ENCODE data around the gene PLD2.
"Not testable (repeated sequence)": the region's sequence is repeated elsewhere in the genome, so short reads cannot be mapped to it uniquely, and the experiment has no call there.

PLD2 gene

DNA sequence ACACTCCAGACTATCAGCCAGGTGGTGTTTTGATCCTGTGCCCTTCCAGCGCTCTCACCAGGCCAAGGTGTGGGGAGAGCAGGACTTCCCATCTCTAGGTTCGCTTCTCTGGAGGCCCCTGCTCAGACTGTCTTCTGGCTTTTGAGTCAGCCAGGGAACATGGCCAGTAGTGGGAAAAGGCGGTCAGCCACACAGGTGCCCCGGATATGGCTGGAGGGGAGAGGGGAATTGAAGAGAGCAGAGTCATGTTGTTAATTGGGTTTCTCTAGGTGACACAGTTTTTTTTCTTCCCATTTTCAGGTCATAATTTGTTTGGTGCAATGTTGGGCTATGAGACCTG is 27.7 kb downstream of the PLD2 start:
- no peak for DNase-seq

DNA sequence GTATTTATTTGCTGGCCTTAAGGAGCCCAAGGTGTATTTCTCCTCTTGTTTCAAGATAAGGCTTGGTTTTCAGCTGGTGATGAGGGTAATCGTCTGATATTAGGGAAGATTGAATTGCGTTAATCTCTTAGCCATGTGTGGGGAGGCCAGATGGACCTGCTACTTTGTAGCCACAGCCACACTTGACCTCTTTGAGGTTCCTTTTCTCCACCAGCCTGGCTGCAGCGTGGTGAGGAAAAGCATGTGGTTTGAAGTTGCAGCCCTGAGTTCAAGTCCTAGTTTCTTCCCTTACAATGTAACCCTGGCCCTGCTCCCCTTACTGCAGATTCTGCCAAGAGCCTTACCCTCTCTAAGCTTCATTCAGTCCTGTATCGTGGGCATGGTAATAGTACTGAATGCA is 29.3 kb downstream of the PLD2 start:
- DNase-seq = no peak

DNA sequence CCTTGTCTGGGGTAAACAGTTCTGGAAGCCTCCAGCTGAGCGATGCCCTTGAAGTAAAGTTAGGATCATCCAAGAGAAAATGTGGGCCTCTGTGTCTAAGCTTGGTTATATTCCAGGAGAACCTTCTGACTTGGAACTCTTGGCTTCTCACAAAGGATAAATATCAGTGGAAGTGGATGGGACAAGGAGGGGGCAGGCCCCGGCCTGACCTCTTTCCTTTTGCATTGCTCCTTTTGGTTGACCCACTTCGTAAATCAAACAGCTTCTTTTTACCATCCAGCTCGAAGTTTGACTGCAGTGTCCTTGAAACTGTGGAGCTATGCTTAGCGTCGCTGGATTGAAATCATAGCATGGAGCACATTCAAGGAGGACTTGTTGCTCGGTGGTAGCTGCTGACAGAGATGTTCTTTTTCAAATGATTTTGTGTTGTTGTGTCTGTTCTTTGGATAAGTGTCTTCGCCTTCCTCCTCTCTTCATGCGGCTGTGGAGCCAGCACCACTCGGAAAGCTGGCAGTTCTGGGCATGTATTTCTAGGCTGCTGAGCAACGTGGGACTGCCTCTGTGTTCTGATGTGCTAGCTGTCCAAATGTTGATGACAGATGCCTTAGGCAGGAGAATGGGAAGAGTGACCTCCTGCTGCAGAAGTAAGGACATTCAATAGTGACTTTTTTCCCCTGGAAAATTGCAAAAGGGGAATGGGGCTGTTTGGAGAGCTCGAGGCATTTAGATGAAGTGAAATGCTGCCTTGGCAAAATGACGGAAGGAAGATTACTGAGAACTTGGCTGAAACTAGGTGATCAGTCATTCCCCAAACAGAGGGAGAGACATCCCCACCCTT is 30.7 kb downstream of the PLD2 start:
- no peak for DNase-seq

DNA sequence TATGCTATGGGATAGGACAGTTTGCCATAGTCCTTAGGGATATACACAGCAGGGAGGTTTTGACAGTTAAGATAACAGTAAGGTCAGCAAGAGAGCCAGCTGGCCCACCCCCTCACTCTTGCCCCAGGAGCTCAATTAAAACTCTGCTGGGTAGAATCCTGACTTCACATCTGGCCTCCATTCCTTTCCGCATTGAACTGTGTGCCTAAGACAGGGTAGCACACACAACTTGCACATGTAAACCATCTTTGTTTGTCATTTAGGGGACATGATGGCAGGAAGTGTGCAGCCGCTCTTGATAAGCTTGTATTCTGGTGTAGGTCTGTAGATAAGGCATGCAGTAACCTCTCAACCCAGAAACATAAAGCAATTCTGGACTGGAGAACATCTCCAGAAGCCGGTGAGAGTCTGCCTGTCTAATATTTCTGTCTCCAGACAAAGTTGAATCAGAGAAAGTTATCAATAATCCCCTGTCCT is 31.4 kb downstream of the PLD2 start:
- DNase-seq = no peak

DNA sequence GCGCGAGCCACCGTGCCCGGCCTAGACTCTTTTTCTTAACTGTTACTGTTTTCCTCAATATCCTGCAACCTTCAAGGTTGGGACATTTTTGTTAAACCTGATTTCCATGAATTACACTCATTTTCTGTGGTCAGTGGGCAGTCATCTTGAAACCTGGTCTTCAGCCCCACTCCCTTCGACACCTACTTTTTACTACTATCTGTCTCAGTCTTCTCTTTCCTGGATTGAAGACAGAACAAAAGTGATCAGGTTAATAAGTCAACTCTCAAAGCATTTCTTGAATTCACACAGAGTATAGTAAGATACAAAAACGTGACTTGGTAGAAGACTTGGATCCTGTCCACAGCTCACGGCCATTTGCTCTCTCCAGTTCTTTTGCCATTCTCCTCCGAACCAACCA is 32.3 kb downstream of the PLD2 start:
- DNase-seq = no peak

DNA sequence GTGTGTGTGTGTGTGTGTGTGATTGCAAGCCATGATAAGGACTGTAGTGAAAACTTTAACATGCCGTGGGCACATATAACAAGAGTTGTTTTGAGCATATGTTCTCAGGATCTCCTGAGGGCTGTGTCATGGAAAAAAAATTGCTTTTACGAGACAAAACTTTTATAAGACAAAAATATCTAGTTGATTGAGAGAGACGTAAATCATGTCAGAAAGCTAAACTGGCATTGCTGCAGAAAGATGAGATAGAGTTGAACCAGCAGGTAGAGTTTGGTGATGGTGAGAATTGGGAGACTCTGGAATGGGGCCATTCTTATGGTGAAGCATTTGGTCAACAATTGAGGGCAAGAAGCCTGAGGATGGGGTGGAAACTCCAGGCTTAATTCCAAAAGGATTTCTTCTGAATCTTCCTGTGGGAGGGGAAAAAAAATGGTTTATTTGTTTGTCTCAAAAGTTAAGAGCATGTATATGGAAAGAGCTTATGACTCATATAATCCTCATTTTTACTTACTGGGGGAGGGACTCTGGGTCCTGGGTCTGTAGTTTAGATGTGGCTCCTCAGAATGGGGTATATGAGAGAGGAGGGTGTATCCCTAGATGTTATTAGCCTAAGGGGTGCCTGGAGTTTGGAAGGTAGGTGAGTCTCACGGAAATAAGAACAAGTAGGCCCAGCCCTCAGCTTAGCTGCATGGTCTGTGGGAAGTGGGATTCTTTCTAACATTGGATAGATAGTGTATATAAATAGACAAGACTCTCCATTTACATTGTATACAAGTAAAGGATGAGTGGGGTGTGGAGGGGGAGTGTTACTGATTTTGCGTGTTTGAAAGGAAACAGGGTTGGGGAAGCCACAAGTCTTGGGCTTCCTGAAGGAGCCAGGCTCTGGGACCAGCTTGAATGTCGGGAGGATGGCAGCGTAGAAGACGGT is 33.3 kb downstream of the PLD2 start:
- no peak for DNase-seq

DNA sequence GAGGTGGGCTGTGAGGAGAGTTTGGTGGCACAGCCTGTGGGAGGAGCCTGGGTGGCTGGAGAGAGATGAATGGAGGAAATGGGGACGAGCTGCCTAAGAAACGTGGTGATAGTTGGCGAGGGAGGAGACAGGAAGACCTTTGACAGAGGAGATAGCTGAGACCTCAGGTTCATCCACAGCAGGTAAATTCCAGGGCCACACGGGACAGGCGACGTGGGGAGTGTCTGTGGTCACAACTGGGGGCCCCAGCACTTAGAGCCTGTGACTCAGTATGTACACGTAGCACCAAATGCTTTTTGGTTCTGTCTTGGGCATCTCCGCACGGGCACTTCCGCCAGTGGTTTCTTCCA is 33.9 kb downstream of the PLD2 start:
- DNase-seq = peak; percentile 22

DNA sequence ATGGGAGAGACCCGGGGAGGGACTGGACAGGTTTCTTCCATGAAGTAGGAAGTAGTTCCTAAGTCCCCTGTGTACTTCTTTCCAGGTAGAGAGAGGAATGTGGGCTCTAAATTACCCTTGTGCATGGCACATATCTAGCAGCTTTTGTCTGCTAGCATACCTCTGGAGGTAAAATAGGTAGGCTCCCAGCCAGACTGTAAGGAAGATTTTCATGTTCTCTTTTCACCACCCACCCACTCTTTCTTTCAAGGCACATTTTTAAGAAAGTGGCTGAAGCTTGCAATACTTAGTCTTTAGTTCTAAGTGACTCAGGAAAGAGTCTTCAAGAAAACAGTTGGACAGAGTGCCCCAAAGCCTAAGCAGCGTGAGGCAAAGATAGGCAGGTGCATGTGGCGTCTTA is 35.4 kb downstream of the PLD2 start:
- DNase-seq = no peak

DNA sequence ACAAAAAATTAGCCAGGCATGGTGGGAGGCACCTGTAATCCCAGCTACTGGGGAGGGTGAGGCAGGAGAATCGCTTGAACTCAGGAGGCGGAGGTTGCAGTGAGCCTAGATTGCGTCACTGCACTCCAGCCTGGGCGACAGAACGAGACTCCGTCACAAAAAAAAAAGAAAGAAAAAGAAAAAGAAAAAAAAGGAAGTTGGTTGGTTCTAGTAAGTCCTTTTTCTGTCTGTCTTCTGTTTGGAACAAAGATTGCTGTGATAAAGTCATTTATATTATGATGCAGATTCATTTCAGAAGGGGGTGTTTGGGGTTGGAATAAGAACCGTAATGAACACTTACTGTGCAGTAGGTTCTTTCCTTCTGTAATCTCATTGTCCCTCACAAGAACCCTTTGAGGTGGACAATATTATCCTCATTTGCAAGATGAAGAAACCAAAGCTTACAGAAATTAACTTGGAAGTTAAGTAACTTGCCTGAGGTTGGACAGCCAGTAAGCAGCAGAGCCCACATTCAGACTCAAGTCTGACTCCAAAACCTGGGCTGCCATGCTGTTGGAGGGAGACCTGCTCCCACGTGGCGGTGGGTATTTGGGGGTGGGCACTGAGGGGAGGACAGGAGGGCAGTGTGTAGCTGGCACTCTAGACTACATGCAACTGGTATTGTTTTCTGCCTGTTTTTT is 36.5 kb downstream of the PLD2 start:
- DNase-seq = no peak

DNA sequence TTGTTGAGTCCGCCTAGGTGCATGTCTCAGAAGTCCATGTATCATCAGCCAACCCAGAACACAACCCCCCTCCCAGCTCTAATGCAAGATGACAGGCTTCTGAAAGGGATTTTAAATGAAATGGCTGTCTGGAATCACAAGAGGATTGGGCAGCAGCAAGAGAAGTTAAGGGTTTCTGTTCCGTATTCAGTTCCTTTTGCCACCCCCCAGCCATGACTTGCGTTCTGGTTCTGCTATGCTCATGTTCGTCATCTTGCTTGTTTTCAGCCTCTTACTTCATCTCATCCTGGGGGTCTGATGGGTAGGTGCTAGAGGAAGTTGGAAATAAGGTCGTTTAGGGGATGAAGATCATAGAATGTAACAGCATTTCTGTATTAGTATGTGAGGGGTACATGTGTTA is 38.2 kb downstream of the PLD2 start:
- no peak for DNase-seq

DNA sequence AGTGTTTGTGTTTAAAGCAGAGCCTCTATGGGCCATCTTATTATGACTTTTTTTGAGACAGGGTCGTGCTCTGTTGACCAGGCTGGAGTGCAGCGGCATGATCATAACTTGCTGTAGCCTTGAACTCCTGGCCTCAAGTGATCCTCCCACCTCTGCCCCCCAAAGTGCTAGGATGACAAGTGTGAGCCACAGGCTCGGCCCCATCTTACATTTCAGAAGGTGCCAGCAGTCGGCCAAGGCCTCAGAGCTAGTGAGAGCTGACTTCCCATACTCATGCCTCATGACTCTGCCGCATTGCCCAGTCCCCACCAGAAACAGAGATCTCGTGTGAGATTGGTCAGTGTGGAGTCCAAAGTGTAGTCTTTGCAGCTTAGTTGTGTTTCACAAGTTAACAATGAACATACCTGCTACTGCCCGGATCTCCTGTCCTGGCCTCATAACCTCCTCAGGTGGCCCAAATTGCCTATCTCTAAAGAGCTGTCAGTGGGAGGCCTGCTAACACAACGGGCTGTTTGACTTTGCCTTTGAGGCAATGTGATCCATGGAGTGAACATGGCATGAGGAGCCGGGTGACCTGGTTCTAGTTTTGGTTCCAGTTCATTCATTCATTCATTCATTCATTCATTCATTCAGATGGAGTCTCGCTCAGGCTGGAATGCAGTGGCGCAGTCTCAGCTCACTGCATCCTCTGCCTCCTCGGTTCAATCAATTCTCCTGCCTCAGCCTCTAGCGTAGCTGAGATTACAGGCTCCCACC is 39.9 kb downstream of the PLD2 start:
- no peak for DNase-seq

DNA sequence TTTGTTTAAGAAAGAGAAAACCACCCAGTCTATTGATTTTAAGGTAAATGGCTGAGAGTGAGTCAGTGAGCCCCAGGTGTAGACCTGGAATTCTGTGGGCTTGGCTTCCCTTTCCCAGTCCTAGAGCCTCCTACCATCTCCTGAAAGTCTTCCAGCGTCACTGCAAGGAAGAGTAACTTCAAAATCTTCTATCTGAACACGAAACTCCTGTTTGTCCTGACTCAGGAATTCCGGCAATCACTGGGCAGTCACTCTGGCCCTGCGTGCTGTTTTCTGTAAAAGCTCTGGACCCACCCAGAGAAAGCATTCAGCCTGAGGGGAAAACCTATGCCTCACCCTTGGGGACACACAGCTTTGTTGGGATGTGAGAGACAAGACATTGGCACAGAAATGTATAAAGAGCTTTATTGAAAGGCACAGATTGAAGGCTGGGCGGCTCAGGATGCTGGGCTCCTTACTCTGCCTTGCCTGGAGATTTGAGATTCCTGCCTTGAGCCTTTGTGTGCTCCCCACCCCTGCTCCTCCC is 42.1 kb downstream of the PLD2 start:
- no peak for DNase-seq

DNA sequence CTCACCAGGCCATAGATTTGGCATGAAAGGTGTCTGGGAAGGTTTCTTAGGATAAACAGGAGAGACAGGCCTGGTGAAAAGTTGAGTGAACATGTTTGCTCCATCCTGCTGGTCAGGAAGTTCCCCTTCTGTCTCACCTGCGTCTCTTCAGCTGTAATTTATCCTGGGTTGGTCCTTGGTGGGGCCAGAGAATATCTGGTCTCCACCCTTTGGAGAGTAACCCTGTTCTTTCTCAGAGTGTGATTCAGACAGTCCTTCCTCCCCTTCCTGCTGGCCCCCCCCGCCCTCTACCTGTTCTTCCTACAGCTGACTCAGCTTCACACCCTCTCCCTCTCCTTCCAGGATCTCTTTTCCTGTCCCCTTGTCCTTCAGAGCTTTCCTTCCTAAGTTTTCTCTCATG is 43.3 kb downstream of the PLD2 start:
- no peak for DNase-seq

DNA sequence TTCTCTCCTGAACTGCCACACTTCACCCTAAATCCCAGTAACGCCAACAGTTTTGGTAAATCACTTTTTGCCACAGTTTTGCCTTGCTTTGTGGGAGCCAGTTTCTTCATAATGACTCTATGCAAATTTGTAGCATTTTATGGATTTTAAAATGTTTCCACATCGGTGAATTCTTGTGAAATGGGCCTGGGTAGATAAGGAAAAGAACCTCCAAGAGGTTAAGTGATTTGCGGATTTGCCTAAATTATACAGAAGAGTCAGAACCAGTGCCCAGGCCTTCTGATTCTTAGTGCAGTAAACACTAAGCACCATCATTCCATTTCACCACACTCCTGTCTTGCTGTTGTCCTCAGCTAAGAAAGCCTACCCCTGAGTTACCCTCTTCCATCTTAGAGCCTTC is 44.1 kb downstream of the PLD2 start:
- DNase-seq = no peak

DNA sequence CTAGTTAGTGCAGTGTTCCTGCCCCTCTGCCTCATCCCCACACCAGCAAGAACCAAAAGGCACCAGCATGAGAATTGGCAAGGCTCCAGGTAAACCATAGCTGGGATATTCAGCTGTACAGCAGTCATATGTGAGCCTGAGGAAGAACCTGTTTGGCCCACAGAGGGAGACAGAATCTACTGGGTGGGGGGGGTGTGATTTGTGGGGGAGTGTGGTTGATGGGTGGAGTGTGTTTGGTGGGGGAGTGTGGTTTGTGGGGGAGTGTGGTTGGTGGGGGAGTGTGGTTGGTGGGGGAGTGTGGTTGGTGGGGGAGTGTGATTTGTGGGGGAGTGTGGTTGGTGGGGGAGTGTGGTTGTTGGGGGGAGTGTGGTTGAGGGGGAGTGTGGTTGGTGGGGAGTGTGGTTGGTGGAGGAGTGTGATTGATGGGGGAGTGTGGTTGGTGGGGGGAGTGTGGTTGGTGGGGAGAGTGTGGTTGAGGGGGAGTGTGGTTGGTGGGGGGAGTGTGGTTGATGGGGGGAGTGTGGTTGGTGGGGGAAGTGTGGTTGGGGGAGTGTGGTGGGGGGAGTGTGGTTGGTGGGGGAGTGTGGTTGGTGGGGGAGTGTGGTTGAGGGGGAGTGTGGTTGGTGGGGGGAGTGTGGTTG is 45.7 kb downstream of the PLD2 start:
- DNase-seq = peak; percentile 47

DNA sequence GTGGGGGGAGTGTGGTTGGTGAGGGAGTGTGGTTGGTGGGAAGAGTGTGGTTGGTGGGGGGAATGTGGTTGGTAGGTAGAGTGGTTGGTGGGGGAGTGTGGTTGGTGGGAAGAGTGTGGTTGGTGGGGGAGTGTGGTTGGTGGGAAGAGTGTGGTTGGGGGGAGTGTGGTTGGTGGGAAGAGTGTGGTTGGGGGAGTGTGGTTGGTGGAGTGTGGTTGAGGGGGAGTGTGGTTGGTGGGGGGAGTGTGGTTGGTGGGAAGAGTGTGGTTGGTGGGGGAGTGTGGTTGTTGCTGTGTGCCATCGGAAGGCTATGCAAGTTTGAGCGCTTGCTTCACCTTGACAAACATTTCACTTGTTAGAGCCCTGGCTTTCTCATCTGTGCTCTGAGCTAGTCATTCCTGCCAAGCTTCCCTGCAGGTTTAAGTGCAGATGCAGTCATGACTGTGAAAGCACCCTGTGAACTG is 46.3 kb downstream of the PLD2 start:
- DNase-seq = peak; percentile 56

DNA sequence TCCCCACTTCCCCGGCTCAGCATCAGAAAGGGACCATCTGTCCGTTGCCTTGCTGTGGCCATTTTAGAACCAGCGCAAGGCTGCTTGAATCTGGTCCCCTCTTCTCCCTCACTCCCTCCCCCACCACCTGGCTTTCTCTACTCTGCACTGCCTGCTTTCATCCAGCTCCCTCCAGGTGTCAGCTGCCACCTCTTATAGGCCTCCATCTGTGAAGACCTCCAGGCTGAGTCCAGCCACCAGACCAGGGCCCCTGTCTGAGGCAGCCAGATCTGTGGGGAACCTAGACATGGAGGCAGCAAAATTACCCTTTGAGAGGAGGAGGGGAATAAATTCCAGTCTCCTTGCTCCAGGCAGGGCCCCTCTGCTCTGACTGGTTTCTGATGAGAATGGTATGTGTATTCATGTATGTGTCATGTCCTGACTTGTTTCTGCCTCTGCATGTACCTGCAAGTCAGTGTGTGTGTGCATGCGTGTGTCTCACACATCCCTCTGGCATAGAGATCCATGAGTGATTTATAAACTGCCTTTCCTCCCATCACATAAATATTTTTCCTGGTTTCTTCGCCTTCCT is 47.2 kb downstream of the PLD2 start:
- DNase-seq = no peak

DNA sequence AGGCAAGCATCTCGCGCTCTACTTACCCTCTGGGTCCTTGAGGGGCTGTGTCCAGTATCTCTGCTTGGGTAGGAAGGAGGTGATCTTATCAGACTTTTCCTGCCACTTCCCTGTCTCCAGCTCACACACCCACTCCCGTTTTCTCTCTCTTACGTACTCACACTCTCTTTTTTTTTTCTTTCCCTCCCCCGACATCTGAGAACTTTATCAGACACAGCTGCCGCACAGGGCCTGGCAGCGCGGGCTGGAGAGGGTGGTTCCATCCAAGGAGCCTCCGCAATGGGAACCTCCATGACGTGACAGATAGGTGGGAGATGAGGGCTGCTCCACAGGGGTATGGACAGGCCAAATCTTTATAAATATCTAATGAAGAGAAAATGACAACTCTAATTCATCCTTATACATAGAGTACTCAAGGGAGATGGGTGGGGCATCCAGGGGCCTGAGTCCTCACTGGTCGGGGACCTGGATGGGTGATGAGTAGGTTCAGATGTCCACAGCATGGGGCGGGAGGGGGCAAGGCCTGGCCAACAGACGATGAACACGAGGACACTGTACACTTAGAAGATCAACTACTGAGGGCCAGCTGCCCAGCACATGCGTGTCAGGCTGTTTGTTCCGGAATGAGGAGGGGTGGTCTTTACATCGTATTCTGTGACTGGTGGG is 49.5 kb downstream of the PLD2 start:
- no peak for DNase-seq

DNA sequence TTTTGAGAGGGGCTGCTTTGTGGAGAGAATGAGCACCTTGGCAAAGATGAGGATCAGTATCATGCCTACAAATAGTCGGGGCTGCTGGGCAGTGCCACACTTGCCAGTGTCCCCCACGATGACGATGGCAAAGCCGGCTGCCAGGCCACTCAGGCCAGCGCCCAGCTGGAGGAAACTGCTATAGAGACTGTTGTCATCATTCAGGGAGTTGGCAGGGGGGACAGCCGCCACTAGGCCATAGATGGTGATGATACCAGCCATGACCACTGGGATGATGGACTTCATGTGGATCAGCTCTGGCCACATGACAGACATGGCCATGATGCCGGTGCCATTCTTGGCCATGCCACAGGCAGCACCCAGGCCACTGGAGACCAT is 50.0 kb downstream of the PLD2 start:
- no peak for DNase-seq

DNA sequence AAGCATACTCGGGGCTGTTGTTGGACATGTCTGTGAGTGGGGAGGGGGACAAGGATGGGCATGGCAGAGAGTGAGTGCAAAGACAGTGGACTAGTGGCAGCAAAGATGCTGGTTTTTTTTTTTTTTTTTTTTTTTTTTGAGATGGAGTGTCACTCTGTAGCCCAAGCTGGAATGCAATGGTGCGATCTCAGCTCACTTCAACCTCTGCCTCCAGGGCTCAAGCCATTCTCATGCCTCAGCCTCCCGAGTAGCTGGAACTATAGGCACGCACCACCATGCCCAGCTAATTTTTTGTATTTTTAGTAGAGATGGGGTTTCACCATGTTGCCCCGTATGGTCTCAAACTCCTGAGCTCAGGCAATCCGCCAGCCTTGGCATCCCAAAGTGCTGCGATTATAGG is 50.4 kb downstream of the PLD2 start:
- DNase-seq = not testable (repeated sequence)
